ENCODE measurements around the gene CTTN. TPM values are rescaled to one million over a fixed set of nuclear protein-coding genes. Genes with fewer than 3 reads are reported as not detected.

Gene CTTN
- total and polyA plus RNA-seq, 8 donors: 69.8 to 390 (median 289) TPM

DNA sequence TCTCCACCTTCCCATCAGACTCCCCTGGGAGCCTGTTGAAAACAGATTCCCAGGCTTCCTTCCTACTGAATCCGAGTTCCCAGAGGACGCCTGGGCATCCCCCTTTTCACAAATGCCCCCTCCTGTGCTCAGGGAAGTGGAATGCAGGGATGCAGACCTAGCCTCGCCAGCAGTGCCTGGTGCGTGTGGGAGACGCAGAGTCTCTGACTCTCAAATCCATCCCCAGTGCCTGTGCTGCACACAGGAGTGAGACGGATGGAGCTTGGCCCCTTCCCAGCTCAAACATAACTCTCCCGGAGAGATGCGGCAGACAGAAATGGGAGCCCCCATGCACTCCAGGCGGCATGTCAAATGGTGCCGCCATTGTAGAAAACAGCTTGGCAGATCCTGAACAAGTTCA is 62.6 kb downstream of the CTTN start:
- no peak for DNase-seq
- Histone ChIP-seq H3K4me1 (no peaks in the 10 kb centered on the region), H3K27me3 (peaks cover 0 to 71% (median 10%) of the 10 kb centered on the region in 3 donors), H3K9me3 (no peaks in the 10 kb centered on the region), H3K36me3 (no peaks in the 10 kb centered on the region), H3K4me3 (no peak overlapping the region), H3K27ac (no peak overlapping the region)
- TF ChIP-seq POLR2A (IDR thresholded peaks at IDR 0.05) (no peak), POLR2AphosphoS5 (IDR thresholded peaks at IDR 0.05) (no peak), EP300 (IDR thresholded peaks at IDR 0.05) (no peak)
- intact Hi-C loops (cut with DNase I; ENCODE audit: low total_unique reads): no loop called here
- WGBS, 5 donors: 64 to 76% (median 71%) methylated on average over 10 of the region's 10 CpGs

DNA sequence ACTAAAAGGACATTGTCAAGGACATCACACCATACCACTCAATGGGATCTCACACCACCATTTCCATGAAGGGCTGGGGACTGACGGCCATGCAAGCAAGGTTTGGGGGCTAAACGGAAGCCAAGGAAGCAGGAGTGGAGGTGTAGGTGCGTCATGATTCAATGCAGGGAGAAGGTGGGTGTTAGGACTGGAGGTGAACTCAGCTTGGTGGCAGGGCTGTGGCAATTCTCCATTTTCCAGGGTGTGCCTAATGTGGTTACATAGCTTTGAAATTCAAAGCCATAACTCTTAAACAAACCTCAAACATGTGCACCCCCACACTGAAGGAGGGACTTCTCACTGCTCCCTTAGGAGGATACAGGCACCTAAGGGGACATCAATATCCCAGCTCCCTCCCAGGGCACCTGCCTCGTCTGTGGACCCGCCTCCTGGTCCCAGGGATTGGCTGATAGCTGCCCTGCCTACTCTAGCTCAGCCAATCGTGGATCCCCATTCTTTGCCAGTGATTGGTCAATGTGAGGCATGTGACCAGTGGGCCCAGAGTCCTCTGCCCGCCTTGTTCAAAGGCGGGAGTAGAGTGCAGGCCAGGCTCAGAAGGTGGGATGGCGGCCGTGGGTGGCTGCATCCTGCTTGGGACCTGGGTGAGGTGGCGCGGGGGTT is 64.6 kb downstream of the CTTN start:
- TF ChIP-seq POLR2AphosphoS5 (IDR thresholded peaks at IDR 0.05) (no peak), POLR2A (IDR thresholded peaks at IDR 0.05) (no peak), EP300 (IDR thresholded peaks at IDR 0.05) (no peak)
- TF ChIP-seq, protein P1, sequence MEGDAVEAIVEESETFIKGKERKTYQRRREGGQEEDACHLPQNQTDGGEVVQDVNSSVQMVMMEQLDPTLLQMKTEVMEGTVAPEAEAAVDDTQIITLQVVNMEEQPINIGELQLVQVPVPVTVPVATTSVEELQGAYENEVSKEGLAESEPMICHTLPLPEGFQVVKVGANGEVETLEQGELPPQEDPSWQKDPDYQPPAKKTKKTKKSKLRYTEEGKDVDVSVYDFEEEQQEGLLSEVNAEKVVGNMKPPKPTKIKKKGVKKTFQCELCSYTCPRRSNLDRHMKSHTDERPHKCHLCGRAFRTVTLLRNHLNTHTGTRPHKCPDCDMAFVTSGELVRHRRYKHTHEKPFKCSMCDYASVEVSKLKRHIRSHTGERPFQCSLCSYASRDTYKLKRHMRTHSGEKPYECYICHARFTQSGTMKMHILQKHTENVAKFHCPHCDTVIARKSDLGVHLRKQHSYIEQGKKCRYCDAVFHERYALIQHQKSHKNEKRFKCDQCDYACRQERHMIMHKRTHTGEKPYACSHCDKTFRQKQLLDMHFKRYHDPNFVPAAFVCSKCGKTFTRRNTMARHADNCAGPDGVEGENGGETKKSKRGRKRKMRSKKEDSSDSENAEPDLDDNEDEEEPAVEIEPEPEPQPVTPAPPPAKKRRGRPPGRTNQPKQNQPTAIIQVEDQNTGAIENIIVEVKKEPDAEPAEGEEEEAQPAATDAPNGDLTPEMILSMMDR (IDR thresholded peaks at IDR 0.05): no peak
- Histone ChIP-seq H3K27ac (no peak overlapping the region), H3K9me3 (no peaks in the 10 kb centered on the region), H3K27me3 (peaks cover 0 to 61% (median 7%) of the 10 kb centered on the region in 3 donors), H3K36me3 (no peaks in the 10 kb centered on the region), H3K4me1 (no peaks in the 10 kb centered on the region), H3K4me3 (no peak overlapping the region)
- no peak for DNase-seq
- WGBS, 5 donors: 91 to 95% (median 92%) methylated on average over 11 to 12 of the region's 12 CpGs
- intact Hi-C loops (cut with DNase I; ENCODE audit: low total_unique reads): no loop called here

DNA sequence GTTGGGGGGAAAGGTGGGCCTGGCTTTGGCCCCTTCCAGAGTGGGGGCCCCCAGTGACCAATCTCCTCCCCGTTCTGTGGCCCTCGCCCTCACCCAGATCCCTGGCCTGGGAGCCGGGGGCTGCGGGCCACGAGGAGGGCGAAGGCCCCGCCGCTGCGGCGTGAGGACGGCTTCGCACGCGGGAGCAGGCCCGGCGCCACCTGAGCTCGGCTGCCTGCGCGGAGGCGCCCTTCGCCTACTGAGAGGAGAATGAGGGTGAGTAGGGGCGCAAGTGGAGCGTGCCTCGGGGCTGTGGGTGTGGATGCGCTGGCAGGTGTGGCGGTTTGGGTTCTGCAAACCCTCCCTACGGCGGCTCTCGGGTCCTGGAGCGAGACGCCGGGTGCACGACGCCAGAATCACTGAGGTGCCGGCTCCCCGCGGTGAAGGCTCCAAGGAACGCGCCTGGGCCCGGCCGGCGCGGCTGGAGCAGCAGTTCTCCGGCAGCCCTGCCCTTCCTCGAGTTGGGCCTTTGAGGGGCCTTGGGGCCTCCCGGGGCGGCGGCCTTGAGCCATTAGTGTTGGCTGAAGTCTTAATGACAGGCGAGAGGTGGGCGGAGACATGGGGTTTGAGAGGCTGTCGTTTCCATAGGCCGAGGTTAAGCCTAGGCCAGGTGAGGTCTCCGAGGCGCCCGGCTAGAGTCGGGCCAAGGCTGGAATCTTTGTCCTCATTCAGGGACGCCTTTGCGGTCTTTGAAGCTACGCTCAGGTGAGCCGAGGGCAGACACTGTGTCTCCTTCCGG is 65.3 kb downstream of the CTTN start:
- intact Hi-C loops (cut with DNase I; ENCODE audit: low total_unique reads): no loop called here
- 88 to 95% (median 90%) methylated on average over 37 to 61 of the region's 61 CpGs for WGBS, 5 donors
- DNase-seq: no peak

DNA sequence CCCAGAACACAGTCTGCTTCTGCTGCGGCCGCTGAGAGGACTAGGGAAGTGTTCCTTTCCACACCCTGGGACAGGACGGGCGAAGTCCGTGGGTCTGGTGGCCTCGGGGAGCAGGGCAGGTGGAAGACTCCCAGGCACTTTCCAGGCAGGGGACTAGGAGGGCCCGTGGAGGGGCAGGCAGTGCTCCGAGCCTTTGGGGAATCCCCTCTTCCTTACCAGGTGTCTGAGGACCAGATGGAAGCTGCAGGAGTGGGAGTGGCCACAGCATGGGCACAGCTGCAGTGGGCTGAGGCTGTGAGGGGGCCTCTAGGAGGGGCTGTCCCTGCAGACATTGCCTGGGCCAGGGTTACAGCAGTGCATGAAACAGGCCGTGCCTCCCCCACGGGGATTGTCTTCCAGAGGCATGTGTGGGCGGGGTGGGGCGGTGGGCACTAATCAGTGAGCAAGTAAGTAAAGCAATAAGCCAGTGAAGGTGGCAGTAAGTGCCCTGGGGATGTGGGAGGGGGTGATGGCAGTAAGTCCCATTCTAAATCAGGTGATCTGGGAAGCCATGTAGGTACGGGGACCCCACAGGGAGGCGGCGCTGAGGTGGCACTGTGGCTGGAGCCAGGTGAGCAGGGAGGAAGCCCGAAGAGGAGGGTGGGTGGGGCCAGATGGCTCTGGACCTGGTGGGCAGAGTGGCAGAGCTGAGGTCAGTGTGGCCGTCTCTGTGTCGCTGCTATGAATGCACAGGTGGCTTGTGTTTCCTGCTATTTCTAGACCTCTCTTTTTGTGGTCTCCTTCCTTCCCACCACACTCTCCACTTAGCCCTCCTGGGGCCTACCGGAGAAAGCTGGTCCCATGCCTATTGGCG is 66.4 kb downstream of the CTTN start:
- H3K4me3 ChIP-seq: no peak overlapping the region
- TF ChIP-seq POLR2AphosphoS5 (IDR thresholded peaks at IDR 0.05) (no peak), EP300 (IDR thresholded peaks at IDR 0.05) (no peak), POLR2A (IDR thresholded peaks at IDR 0.05) (no peak)
- TF ChIP-seq, protein P1 (IDR thresholded peaks at IDR 0.05): no peak
- no peak for DNase-seq
- intact Hi-C loops (cut with DNase I; ENCODE audit: low total_unique reads): loop anchor here (5.0 kb wide), 1 partner anchor 293 kb away; no protein-coding TSS in a partner anchor
- H3K27ac ChIP-seq: no peak overlapping the region
- 62 to 65% (median 64%) methylated on average over 18 to 20 of the region's 20 CpGs for WGBS, 5 donors
- H3K9me3 ChIP-seq: no peaks in the 10 kb centered on the region
- H3K4me1 ChIP-seq: peaks cover 0 to 12% (median 0%) of the 10 kb centered on the region in 4 donors
- peaks cover 0 to 53% (median 7%) of the 10 kb centered on the region in 3 donors for H3K27me3 ChIP-seq
- H3K36me3 ChIP-seq: no peaks in the 10 kb centered on the region

More for the DNA sequence above, 65.3 kb downstream of the CTTN start:
- TF ChIP-seq EP300 (IDR thresholded peaks at IDR 0.05): no peak
- no peak for TF ChIP-seq POLR2A (IDR thresholded peaks at IDR 0.05)
- TF ChIP-seq POLR2AphosphoS5 (IDR thresholded peaks at IDR 0.05): no peak
- TF ChIP-seq, protein P1 (IDR thresholded peaks at IDR 0.05): no peak
- H3K27ac ChIP-seq: no peak overlapping the region
- peaks cover 0 to 56% (median 7%) of the 10 kb centered on the region in 3 donors for H3K27me3 ChIP-seq
- no peak overlapping the region for H3K4me3 ChIP-seq
- peaks cover 0 to under 1% (median 0%) of the 10 kb centered on the region in 4 donors for H3K4me1 ChIP-seq
- H3K36me3 ChIP-seq: no peaks in the 10 kb centered on the region
- no peaks in the 10 kb centered on the region for H3K9me3 ChIP-seq
